VCaP (cell line): ENCODE results near the gene VDR.
"Not testable (repeated sequence)": the region's sequence is repeated elsewhere in the genome, so short reads cannot be mapped to it uniquely, and the experiment has no call there.

Experiments
- H3K27ac ChIP-seq: fragments of 450-650 bp; 2 replicates; pipeline ENCODE4 v1.5.1; 2017
- CTCF ChIP-seq: fragments of 450-650 bp; conservative IDR thresholded peaks from 2 replicates; pipeline ENCODE4 v1.5.1; 2017; ENCODE audit warnings: mild to moderate bottlenecking, moderate library complexity

VDR gene

GRCh38 chr12:47844264-47845019 is 60.4 kb downstream of the VDR start:
- no peak overlapping the region for H3K27ac ChIP-seq
- no peak for TF ChIP-seq CTCF

GRCh38 chr12:47843226-47843980 is 61.4 kb downstream of the VDR start:
- TF ChIP-seq CTCF = no peak
- no peak overlapping the region for H3K27ac ChIP-seq

GRCh38 chr12:47842543-47842942 is 62.3 kb downstream of the VDR start:
- not testable (repeated sequence) for H3K27ac ChIP-seq

- no peak overlapping the region for H3K27ac ChIP-seq
- no peak for TF ChIP-seq CTCF
Observed at GRCh38 chr12:47841910-47842309, 62.9 kb downstream of the VDR start.

- TF ChIP-seq CTCF = no peak
Observed at GRCh38 chr12:47841501-47841900, 63.3 kb downstream of the VDR start.

GRCh38 chr12:47840571-47840970 is 64.2 kb downstream of the VDR start:
- TF ChIP-seq CTCF = no peak
- no peak overlapping the region for H3K27ac ChIP-seq

More at GRCh38 chr12:47841501-47841900, 63.3 kb downstream of the VDR start:
- H3K27ac ChIP-seq = no peak overlapping the region

GRCh38 chr12:47839214-47839876 is 65.4 kb downstream of the VDR start:
- no peak overlapping the region for H3K27ac ChIP-seq
- TF ChIP-seq CTCF = no peak
